Measurements from ENCODE around the gene DLGAP4.

GRCh38 chr20:36268440-36269342, 37.4 kb upstream of the DLGAP4 start:
- TF ChIP-seq POLR2A (IDR thresholded peaks at IDR 0.05; ENCODE audit: low read depth, low read length), result no peak
- no peak for TF ChIP-seq POLR2AphosphoS5 (IDR thresholded peaks at IDR 0.05; ENCODE audit: low read depth, low read length)
